Psoas muscle (tissue), 8 donors: Measurements from ENCODE around the gene NRIP3. TPM values are rescaled to one million over a fixed set of nuclear protein-coding genes. Genes with fewer than 3 reads are reported as not detected.

Source experiments
- ATAC-seq, 4 donors: fragments of 200-7000 bp; cut with Tn5 transposase; one replicate each; pipeline ENCODE4 v1.9.1; 2020; ENCODE audit warnings: moderate library complexity in 3 of 4, mild to moderate bottlenecking in 2 of 4
- DNase-seq, 2 donors: peaks; one replicate each; pipeline ENCODE4 v3.0.0-alpha.2; 2020
- H3K27ac ChIP-seq: fragments of 200-600 bp; one replicate; pipeline ENCODE4 v1.8.0; 2022
- H3K27me3 ChIP-seq, 3 donors: fragments of 200-600 bp in 1 of 3; one replicate each; pipeline versions ENCODE4 v1.6.1 to v1.8.0; 2013 to 2022; ENCODE audit warnings: low read length in 2 of 3, mild to moderate bottlenecking in 2 of 3, moderate library complexity in 1 of 3; ENCODE audit not compliant: insufficient read depth in 3 of 3
- H3K36me3 ChIP-seq, 2 donors: fragments of 200-600 bp in 1 of 2; one replicate each; pipeline versions ENCODE4 v1.6.1 to v1.8.0; 2013 to 2022; ENCODE audit warnings: low read depth in 1 of 2, mild to moderate bottlenecking in 1 of 2, moderate library complexity in 1 of 2; ENCODE audit not compliant: insufficient read depth in 1 of 2
- H3K4me1 ChIP-seq: fragments of 200-600 bp; one replicate; pipeline ENCODE4 v1.8.0; 2022
- H3K4me3 ChIP-seq: fragments of 200-600 bp; one replicate; pipeline ENCODE4 v1.8.0; 2022; ENCODE audit warnings: mild to moderate bottlenecking
- H3K9me3 ChIP-seq: fragments of 200-600 bp; one replicate; pipeline ENCODE4 v1.8.0; 2022
- CTCF ChIP-seq: fragments of 200-600 bp; IDR thresholded peaks from one replicate; pipeline ENCODE4 v1.8.0; 2022; ENCODE audit warnings: antibody characterized with exemption
- WGBS, 3 donors: extraction: QIAGEN DNeasy Blood & Tissue Kit; methylation state at CpG; one replicate each; pipeline versions ENCODE4 v1.1.6 to v1.1.7; 2013; 5-methylcytosine and 5-hydroxymethylcytosine counted together
- intact Hi-C, 2 donors: fragments of 100-400 bp; cut with DNase I; formaldehyde crosslinking; loops; one replicate each; pipeline versions ENCODE4 v1.11.0 to v1.14.2; 2022
- polyA plus RNA-seq, 3 donors: library from polyadenylated mRNA; stranded (reverse); fragments of 200-250 nt; gene quantifications; one replicate each; pipeline ENCODE4 v1.2.3, GENCODE V29; 2013
- total RNA-seq, 4 donors: library from RNA; stranded (reverse); fragmentation: NEBNext Ultra II Directional in 2 of 4; extraction: Animal tissue kit (Norgen Biotek cat#: 25700) in 2 of 4; gene quantifications; one replicate each; pipeline versions ENCODE4 v1.2.1 to v1.2.4, GENCODE V29; 2021 to 2023
- donor health status: healthy with polysubstance abuse.
- donor health status: DM: no; HTN: no; CAD: no; lungs with moderate emphysema.
- donor health status: Bipolar disorder and iron deficiency.
- donor health status: healthy.
- donor health status: DM: yes; HTN: yes; CAD: no.
- donor health status: DM: no; HTN: no; CAD: no.
- donor health status: DM: no; HTN: no; CAD: no.
- donor health status: DM: yes; HTN: yes; CAD: no.

NRIP3 gene
- total and polyA plus RNA-seq, 7 donors = 0.09 to 2.1 (median 0.23) TPM; not detected in 1

- no peak overlapping the region for H3K27ac ChIP-seq
- WGBS, 3 donors = 45 to 73% (median 50%) methylated on average over 2 of the region's 2 CpGs
- intact Hi-C loops = loop anchor here in 1 of 2 donors (5.0 to 10.0 kb wide), 2 partner anchors 147 to 274 kb away; a partner anchor contains a TSS
- H3K9me3 ChIP-seq = no peaks in the 10 kb centered on the region
- H3K4me1 ChIP-seq = peaks cover 44% of the 10 kb centered on the region
- peaks cover 0 to 29% of the 10 kb centered on the region in 2 donors for H3K36me3 ChIP-seq
- H3K4me3 ChIP-seq = no peak overlapping the region
- DNase-seq (no peak), ATAC-seq (no peak)
- H3K27me3 ChIP-seq = no peaks in the 10 kb centered on the region
- TF ChIP-seq CTCF = no peak
These were observed 42.4 kb downstream of the NRIP3 start for GRCh38 chr11:8961401-8961800.

GRCh38 chr11:8959546-8960166 lies 44.1 kb downstream of the NRIP3 start:
- ATAC-seq (peak in 2 of 4 donors; percentile 26 to 44), DNase-seq (no peak)
- H3K36me3 ChIP-seq = peaks cover 0 to 45% of the 10 kb centered on the region in 2 donors
- peak; percentile 56 for TF ChIP-seq CTCF
- H3K4me1 ChIP-seq = peaks cover 33% of the 10 kb centered on the region
- H3K4me3 ChIP-seq = peak overlapping the region; percentile 1
- H3K27ac ChIP-seq = peak overlapping the region; percentile 14
- H3K27me3 ChIP-seq = no peaks in the 10 kb centered on the region
- intact Hi-C loops = loop anchor here in 1 of 2 donors (5.0 to 10.0 kb wide), 2 partner anchors 145 to 272 kb away; a partner anchor contains a TSS
- 19 to 55% (median 48%) methylated on average over 2 of the region's 2 CpGs for WGBS, 3 donors
- H3K9me3 ChIP-seq = no peaks in the 10 kb centered on the region

- WGBS, 3 donors = 74 to 86% (median 83%) methylated on average over 4 of the region's 4 CpGs
- peaks cover 4 to 69% of the 10 kb centered on the region in 2 donors for H3K36me3 ChIP-seq
These were observed 46.9 kb downstream of the NRIP3 start for GRCh38 chr11:8956860-8957259.

GRCh38 chr11:8948886-8949285 lies 54.9 kb downstream of the NRIP3 start:
- no peaks in the 10 kb centered on the region for H3K27me3 ChIP-seq
- WGBS, 3 donors = 85 to 92% (median 87%) methylated on average over 3 of the region's 3 CpGs
- H3K27ac ChIP-seq = no peak overlapping the region
- TF ChIP-seq CTCF = no peak
- H3K4me1 ChIP-seq = no peaks in the 10 kb centered on the region
- H3K4me3 ChIP-seq = no peak overlapping the region
- H3K36me3 ChIP-seq = peaks cover 12 to 69% of the 10 kb centered on the region in 2 donors
- H3K9me3 ChIP-seq = no peaks in the 10 kb centered on the region
- no peak for DNase-seq
- intact Hi-C loops = no loop called here
- no peak for ATAC-seq

More at GRCh38 chr11:8956860-8957259, 46.9 kb downstream of the NRIP3 start:
- DNase-seq = no peak
- no peak for ATAC-seq
- intact Hi-C loops = no loop called here
- no peak overlapping the region for H3K4me3 ChIP-seq
- no peak for TF ChIP-seq CTCF
- H3K27me3 ChIP-seq = no peaks in the 10 kb centered on the region
- H3K4me1 ChIP-seq = peaks cover 17% of the 10 kb centered on the region
- no peaks in the 10 kb centered on the region for H3K9me3 ChIP-seq
- H3K27ac ChIP-seq = no peak overlapping the region
